Tibial nerve (tissue), 4 donors: ENCODE data around the gene ARHGAP20. TPM values are rescaled to one million over a fixed set of nuclear protein-coding genes. Genes with fewer than 3 reads are reported as not detected.

ENCODE experiments used
- DNase-seq, 2 donors: peaks; one replicate each; pipeline ENCODE4 v3.0.0-alpha.2; 2019; ENCODE audit warnings: low spot score in 2 of 2
- H3K27ac ChIP-seq, 4 donors: fragments of 200-600 bp; sonication (generic) in 3 of 4; one replicate each; pipeline ENCODE4 v1.5.1; 2017 to 2019; ENCODE audit warnings: mild to moderate bottlenecking in 1 of 4
- H3K27me3 ChIP-seq, 2 donors: fragments of 200-600 bp; sonication (generic) in 1 of 2; one replicate each; pipeline versions ENCODE4 v1.5.1 to v1.6.0; 2017 to 2019
- H3K36me3 ChIP-seq, 3 donors: fragments of 200-600 bp; sonication (generic); one replicate each; pipeline ENCODE4 v1.5.1; 2018 to 2019
- H3K4me1 ChIP-seq, 4 donors: fragments of 200-600 bp; sonication (generic) in 3 of 4; one replicate each; pipeline ENCODE4 v1.5.1; 2017 to 2019
- H3K4me3 ChIP-seq, 4 donors: fragments of 200-600 bp; sonication (generic) in 3 of 4; one replicate each; pipeline ENCODE4 v1.5.1; 2017 to 2019; ENCODE audit warnings: mild to moderate bottlenecking in 1 of 4, moderate library complexity in 1 of 4
- H3K9me3 ChIP-seq, 4 donors: fragments of 200-600 bp; sonication (generic) in 3 of 4; one replicate each; pipeline ENCODE4 v1.5.1; 2017 to 2019
- CTCF ChIP-seq, 5 experiments: fragments of 200-600 bp in 3 of 5; fragments of 450-650 bp in 2 of 5; sonication (generic) in 3 of 5; IDR thresholded peaks; one replicate each; pipeline ENCODE4 v1.5.1; 2016 to 2019; ENCODE audit warnings: antibody characterized with exemption in 5 of 5, mild to moderate bottlenecking in 3 of 5, moderate library complexity in 2 of 5
- EP300 ChIP-seq, 2 donors: sonication (generic); formaldehyde crosslinking; IDR thresholded peaks; one replicate each; pipeline ENCODE4 v1.6.1; 2017; ENCODE audit warnings: antibody characterized with exemption in 2 of 2, mild to moderate bottlenecking in 1 of 2
- POLR2A ChIP-seq, 2 donors: fragments of 450-650 bp; IDR thresholded peaks; one replicate each; pipeline ENCODE4 v1.6.1; 2017; ENCODE audit warnings: antibody characterized with exemption in 2 of 2, mild to moderate bottlenecking in 2 of 2, moderate library complexity in 2 of 2
- WGBS, 2 donors: methylation state at CpG; one replicate each; pipeline ENCODE4 v1.1.5; 2018; 5-methylcytosine and 5-hydroxymethylcytosine counted together
- total RNA-seq, 4 donors: library from RNA; depleted of rRNA; stranded (reverse); fragments of >200 nt; gene quantifications; one replicate each; pipeline ENCODE4 v1.1.0, GENCODE V29; 2016

ARHGAP20 gene
- total RNA-seq, 4 donors from 2014 or later = 6.9 to 13.7 (median 11.1) TPM

- WGBS, 2 donors = 48 to 67% methylated on average over 2 of the region's 2 CpGs
- H3K27ac ChIP-seq = no peak overlapping the region
- H3K9me3 ChIP-seq = no peaks in the 10 kb centered on the region
- no peaks in the 10 kb centered on the region for H3K27me3 ChIP-seq
- no peak overlapping the region for H3K4me3 ChIP-seq
- H3K36me3 ChIP-seq = no peaks in the 10 kb centered on the region
- H3K4me1 ChIP-seq = no peaks in the 10 kb centered on the region
- no peak for TF ChIP-seq EP300 (IDR thresholded peaks at IDR 0.05)
- TF ChIP-seq CTCF (IDR thresholded peaks at IDR 0.05) = no peak
- TF ChIP-seq POLR2A (IDR thresholded peaks at IDR 0.05) = no peak
- no peak for DNase-seq
Measured at GRCh38 chr11:110734790-110735189, 22.6 kb upstream of the ARHGAP20 start.

- Histone ChIP-seq H3K27ac (no peak overlapping the region), H3K4me1 (no peaks in the 10 kb centered on the region), H3K9me3 (peaks cover 0 to 6% (median 0%) of the 10 kb centered on the region in 4 donors), H3K4me3 (no peak overlapping the region), H3K36me3 (no peaks in the 10 kb centered on the region), H3K27me3 (no peaks in the 10 kb centered on the region)
- 90 to 94% methylated on average over 1 of the region's 1 CpG for WGBS, 2 donors
- DNase-seq = no peak
- TF ChIP-seq POLR2A (IDR thresholded peaks at IDR 0.05) (no peak), CTCF (IDR thresholded peaks at IDR 0.05) (no peak), EP300 (IDR thresholded peaks at IDR 0.05) (no peak)
Measured at GRCh38 chr11:110730773-110731172, 18.5 kb upstream of the ARHGAP20 start.

GRCh38 chr11:110728883-110729282 is 16.6 kb upstream of the ARHGAP20 start:
- no peak for TF ChIP-seq EP300 (IDR thresholded peaks at IDR 0.05)
- no peak for TF ChIP-seq POLR2A (IDR thresholded peaks at IDR 0.05)
- TF ChIP-seq CTCF (IDR thresholded peaks at IDR 0.05) = no peak
- H3K36me3 ChIP-seq = no peaks in the 10 kb centered on the region
- no peak for DNase-seq
- WGBS, 2 donors = 71 to 87% methylated on average over 3 of the region's 3 CpGs
- no peaks in the 10 kb centered on the region for H3K4me1 ChIP-seq
- peaks cover 0 to 6% (median 0%) of the 10 kb centered on the region in 4 donors for H3K9me3 ChIP-seq
- H3K27me3 ChIP-seq = no peaks in the 10 kb centered on the region
- peak overlapping the region in 1 of 4 donors; percentile 29 for H3K27ac ChIP-seq
- H3K4me3 ChIP-seq = no peak overlapping the region

GRCh38 chr11:110728476-110728875 is 16.2 kb upstream of the ARHGAP20 start:
- H3K4me1 ChIP-seq = no peaks in the 10 kb centered on the region
- peaks cover 0 to 6% (median 0%) of the 10 kb centered on the region in 4 donors for H3K9me3 ChIP-seq
- no peak overlapping the region for H3K4me3 ChIP-seq
- no peaks in the 10 kb centered on the region for H3K27me3 ChIP-seq
- no peaks in the 10 kb centered on the region for H3K36me3 ChIP-seq
- TF ChIP-seq POLR2A (IDR thresholded peaks at IDR 0.05) (no peak), EP300 (IDR thresholded peaks at IDR 0.05) (no peak), CTCF (IDR thresholded peaks at IDR 0.05) (no peak)
- DNase-seq = no peak
- no peak overlapping the region for H3K27ac ChIP-seq

- WGBS, 2 donors = 70 to 92% methylated on average over 2 of the region's 2 CpGs
- Histone ChIP-seq H3K4me1 (no peaks in the 10 kb centered on the region), H3K27ac (no peak overlapping the region), H3K4me3 (no peak overlapping the region), H3K27me3 (no peaks in the 10 kb centered on the region), H3K9me3 (peaks cover 0 to 6% (median 0%) of the 10 kb centered on the region in 4 donors), H3K36me3 (no peaks in the 10 kb centered on the region)
- no peak for TF ChIP-seq POLR2A (IDR thresholded peaks at IDR 0.05)
- no peak for TF ChIP-seq CTCF (IDR thresholded peaks at IDR 0.05)
- TF ChIP-seq EP300 (IDR thresholded peaks at IDR 0.05) = no peak
- DNase-seq = no peak
Measured at GRCh38 chr11:110724358-110724757, 12.1 kb upstream of the ARHGAP20 start.
